Gastrocnemius medialis (tissue), 4 donors: ENCODE results near the gene DNAJC11.

Experiments
- POLR2A ChIP-seq, 2 donors: fragments of 450-650 bp; IDR thresholded peaks; one replicate each; pipeline ENCODE4 v1.6.1; 2017; ENCODE audit warnings: antibody characterized with exemption in 2 of 2, mild to moderate bottlenecking in 2 of 2, moderate library complexity in 2 of 2
- TF ChIP-seq, protein P1 (sequence below), 5 experiments: fragments of 450-650 bp in 3 of 5; fragments of 200-600 bp in 2 of 5; sonication (generic) in 2 of 5; IDR thresholded peaks in 4 of 5; conservative IDR thresholded peaks in 1 of 5; 1 replicate in 4 of 5; 2 replicates in 1 of 5; pipeline ENCODE4 v1.5.1; 2016 to 2019; ENCODE audit warnings: antibody characterized with exemption in 5 of 5, mild to moderate bottlenecking in 3 of 5, moderate library complexity in 3 of 5

DNA sequence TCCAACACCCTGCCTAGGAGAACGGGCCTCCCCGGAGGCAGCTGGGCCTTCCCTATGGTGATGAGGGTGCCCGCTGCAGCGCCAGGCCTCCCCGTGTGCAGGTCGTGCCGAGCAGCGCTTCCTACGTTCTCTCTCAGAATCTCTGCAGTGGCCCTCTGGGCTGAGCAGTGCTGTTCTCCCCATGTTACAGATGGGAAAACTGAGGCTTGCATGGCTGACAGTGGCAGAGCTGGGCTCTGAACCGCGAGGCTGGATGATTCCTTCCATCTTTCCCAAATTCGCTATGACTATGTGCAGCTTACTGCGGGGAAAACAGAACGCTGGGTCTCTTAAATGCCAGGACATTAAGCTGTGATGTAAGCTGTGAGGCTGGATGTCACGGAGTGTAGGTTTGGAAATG lies 107.8 kb downstream of the DNAJC11 start:
- TF ChIP-seq, protein P1, sequence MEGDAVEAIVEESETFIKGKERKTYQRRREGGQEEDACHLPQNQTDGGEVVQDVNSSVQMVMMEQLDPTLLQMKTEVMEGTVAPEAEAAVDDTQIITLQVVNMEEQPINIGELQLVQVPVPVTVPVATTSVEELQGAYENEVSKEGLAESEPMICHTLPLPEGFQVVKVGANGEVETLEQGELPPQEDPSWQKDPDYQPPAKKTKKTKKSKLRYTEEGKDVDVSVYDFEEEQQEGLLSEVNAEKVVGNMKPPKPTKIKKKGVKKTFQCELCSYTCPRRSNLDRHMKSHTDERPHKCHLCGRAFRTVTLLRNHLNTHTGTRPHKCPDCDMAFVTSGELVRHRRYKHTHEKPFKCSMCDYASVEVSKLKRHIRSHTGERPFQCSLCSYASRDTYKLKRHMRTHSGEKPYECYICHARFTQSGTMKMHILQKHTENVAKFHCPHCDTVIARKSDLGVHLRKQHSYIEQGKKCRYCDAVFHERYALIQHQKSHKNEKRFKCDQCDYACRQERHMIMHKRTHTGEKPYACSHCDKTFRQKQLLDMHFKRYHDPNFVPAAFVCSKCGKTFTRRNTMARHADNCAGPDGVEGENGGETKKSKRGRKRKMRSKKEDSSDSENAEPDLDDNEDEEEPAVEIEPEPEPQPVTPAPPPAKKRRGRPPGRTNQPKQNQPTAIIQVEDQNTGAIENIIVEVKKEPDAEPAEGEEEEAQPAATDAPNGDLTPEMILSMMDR (IDR thresholded peaks at IDR 0.05 in 4 of 5, conservative IDR thresholded peaks at IDR 0.05 in 1 of 5) = no peak
- no peak for TF ChIP-seq POLR2A (IDR thresholded peaks at IDR 0.05)
